Measurements from ENCODE around the gene KCNJ6. TPM values are rescaled to one million over a fixed set of nuclear protein-coding genes. Genes with fewer than 3 reads are reported as not detected.

Gene KCNJ6
- total RNA-seq, 4 donors from 2014 or later, result 0.08 to 0.40 TPM; not detected in 2

DNA sequence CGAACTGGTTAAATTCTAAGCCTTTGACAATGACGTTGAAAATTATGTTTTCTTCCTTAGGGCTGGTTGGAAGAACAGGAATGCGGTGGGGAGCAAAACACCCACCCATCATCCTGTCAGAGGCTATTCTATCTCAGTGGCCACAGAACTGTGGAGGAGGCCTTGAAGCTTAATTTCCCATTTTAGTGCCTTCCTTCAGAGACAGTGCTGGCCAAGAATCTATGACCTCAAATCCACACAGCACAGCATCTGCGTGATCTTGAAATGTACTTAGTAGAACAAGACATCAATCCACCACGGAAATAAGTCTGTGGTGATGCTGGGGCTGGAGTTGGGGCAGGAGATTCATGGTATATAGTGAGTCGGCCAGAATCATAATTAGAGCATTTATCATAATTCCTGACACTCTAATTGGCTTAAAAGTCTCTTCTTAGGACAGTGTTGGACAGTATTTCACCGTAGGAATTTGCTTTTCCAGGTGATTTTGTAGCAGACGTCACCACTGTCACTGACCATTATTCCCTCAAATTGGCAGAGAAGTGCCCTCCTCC, 113.1 kb downstream of the KCNJ6 start:
- peaks cover 37% of the 10 kb centered on the region for H3K27me3 ChIP-seq
- TF ChIP-seq EP300 (IDR thresholded peaks at IDR 0.05) (no peak), POLR2AphosphoS5 (IDR thresholded peaks at IDR 0.05) (no peak), POLR2A (IDR thresholded peaks at IDR 0.05) (no peak)
- TF ChIP-seq, protein P1, sequence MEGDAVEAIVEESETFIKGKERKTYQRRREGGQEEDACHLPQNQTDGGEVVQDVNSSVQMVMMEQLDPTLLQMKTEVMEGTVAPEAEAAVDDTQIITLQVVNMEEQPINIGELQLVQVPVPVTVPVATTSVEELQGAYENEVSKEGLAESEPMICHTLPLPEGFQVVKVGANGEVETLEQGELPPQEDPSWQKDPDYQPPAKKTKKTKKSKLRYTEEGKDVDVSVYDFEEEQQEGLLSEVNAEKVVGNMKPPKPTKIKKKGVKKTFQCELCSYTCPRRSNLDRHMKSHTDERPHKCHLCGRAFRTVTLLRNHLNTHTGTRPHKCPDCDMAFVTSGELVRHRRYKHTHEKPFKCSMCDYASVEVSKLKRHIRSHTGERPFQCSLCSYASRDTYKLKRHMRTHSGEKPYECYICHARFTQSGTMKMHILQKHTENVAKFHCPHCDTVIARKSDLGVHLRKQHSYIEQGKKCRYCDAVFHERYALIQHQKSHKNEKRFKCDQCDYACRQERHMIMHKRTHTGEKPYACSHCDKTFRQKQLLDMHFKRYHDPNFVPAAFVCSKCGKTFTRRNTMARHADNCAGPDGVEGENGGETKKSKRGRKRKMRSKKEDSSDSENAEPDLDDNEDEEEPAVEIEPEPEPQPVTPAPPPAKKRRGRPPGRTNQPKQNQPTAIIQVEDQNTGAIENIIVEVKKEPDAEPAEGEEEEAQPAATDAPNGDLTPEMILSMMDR (IDR thresholded peaks at IDR 0.05), result no peak
- no peak for ATAC-seq
- H3K4me3 ChIP-seq, result no peak overlapping the region
- H3K9me3 ChIP-seq, result peaks cover 0 to 25% (median 0%) of the 10 kb centered on the region in 3 donors
- no peaks in the 10 kb centered on the region for H3K36me3 ChIP-seq
- no peak overlapping the region for H3K27ac ChIP-seq
- H3K4me1 ChIP-seq, result no peaks in the 10 kb centered on the region
- 36% methylated on average over 7 of the region's 8 CpGs; no CpG with 5 or more reads in 1 of the 2 donors for WGBS, 2 donors (ENCODE audit: low coverage in 1 of 2)

DNA sequence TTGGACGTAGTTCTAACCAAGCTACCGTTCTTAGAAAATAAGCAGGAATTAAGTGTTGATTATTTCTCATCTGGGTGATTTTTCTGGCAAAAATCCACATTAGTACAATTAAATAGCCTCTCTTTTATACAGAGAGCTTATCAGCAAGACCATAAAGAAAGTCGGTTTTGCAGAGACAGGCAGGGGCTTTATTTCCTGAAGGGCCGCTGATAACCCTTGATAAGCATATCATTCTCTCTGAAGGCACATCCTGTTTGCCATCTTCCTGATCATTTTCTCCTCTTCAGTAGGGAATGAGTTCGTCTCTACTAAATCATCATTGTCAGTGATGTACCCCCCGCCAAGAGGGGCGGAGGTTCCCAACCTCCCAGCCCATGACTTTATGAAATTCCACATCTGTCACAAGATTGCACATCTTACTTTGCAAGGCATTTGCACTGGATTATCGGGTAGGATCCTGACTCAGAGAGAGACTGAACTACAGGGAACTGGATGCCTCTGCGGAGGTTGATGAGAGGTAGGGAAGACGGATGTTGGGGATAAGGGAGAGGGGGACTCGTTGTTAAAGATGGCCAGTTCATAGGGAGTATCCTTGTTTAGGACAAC, 115.7 kb downstream of the KCNJ6 start:
- TF ChIP-seq POLR2AphosphoS5 (IDR thresholded peaks at IDR 0.05) (no peak), EP300 (IDR thresholded peaks at IDR 0.05) (no peak), POLR2A (IDR thresholded peaks at IDR 0.05) (no peak)
- TF ChIP-seq, protein P1 (IDR thresholded peaks at IDR 0.05), result no peak
- 24 to 61% methylated on average over 6 to 11 of the region's 11 CpGs for WGBS, 2 donors (ENCODE audit: low coverage in 1 of 2)
- Histone ChIP-seq H3K27me3 (peaks cover 37% of the 10 kb centered on the region), H3K4me3 (no peak overlapping the region), H3K36me3 (no peaks in the 10 kb centered on the region), H3K4me1 (no peaks in the 10 kb centered on the region), H3K9me3 (peaks cover 0 to 21% (median 0%) of the 10 kb centered on the region in 3 donors), H3K27ac (no peak overlapping the region)
- no peak for ATAC-seq

DNA sequence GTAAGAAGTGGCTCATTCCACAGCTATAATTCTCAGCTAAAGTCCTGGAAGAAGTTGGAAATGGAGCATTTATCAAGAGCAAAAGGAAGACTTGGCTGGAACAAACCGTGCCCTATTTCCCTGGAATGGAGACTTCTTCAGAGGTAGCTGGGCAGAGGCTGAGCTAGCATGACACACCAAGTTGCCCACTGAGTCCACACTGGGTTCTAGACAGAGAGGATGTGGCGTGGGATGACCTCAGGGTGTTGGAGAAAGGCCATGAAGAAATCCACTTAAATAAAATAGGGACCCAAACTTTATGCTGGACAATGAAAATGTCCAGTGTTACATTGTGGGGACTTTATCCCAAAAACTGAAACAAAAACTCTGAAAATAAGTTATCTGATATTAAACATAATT, 116.2 kb downstream of the KCNJ6 start:
- WGBS, 2 donors (ENCODE audit: low coverage in 1 of 2), result 45% methylated on average over 2 of the region's 2 CpGs; no CpG with 5 or more reads in 1 of the 2 donors
- Histone ChIP-seq H3K9me3 (peaks cover 0 to 16% (median 0%) of the 10 kb centered on the region in 3 donors), H3K27ac (no peak overlapping the region), H3K4me3 (no peak overlapping the region), H3K36me3 (no peaks in the 10 kb centered on the region), H3K27me3 (peaks cover 37% of the 10 kb centered on the region), H3K4me1 (no peaks in the 10 kb centered on the region)
- no peak for TF ChIP-seq POLR2AphosphoS5 (IDR thresholded peaks at IDR 0.05)
- TF ChIP-seq, protein P1 (IDR thresholded peaks at IDR 0.05), result no peak
- no peak for TF ChIP-seq EP300 (IDR thresholded peaks at IDR 0.05)
- no peak for TF ChIP-seq POLR2A (IDR thresholded peaks at IDR 0.05)
- ATAC-seq, result no peak

DNA sequence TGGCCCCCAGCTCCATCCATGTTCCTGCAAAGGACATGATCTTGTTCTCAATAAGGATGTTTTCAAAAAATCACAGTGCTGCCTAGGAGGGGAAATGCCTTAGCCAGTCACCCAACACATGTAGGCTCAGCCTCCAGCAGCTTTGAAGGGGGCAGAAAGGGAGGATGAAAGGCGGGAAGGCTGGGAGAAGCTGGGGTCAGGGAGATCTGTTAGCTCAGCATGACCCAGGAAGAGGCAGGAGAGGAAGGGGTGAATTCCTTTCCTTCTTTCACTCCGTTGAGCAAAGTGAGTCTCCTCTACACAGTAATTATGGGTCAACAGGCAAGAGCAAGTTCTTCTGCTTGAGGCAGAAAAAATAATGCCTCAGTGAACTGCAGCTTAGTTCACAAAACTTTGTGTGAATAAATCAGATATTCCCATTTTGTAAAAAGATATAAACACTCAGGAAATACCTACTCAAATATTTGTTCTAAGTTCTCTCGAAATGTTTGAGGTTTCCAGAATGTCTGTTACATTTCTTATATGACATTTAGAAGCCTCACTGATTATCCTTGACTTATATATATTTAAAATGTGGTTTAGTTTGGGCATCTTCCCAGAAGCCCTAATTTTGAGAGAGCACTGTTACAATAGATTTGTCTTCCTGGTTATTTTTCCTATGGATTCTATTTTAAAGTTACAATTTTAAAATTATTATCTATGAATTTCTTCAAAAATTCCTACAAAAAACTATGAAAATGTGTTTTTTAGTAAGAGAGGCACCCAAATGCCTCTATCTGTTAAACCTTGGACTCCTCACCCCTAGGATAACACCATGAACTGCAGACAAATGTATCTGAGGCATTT, 116.8 kb downstream of the KCNJ6 start:
- H3K4me3 ChIP-seq, result no peak overlapping the region
- H3K27ac ChIP-seq, result no peak overlapping the region
- H3K9me3 ChIP-seq, result peaks cover 0 to 11% (median 0%) of the 10 kb centered on the region in 3 donors
- H3K4me1 ChIP-seq, result no peaks in the 10 kb centered on the region
- no peak for ATAC-seq
- TF ChIP-seq, protein P1 (IDR thresholded peaks at IDR 0.05), result no peak
- TF ChIP-seq EP300 (IDR thresholded peaks at IDR 0.05), result no peak
- H3K27me3 ChIP-seq, result peaks cover 33% of the 10 kb centered on the region
- 6 to 21% methylated on average over 2 to 3 of the region's 3 CpGs for WGBS, 2 donors (ENCODE audit: low coverage in 1 of 2)
- no peaks in the 10 kb centered on the region for H3K36me3 ChIP-seq
